Measurements from ENCODE around the gene FBXO21.

The FBXO21 gene

GRCh38 chr12:117134059-117134458 lies 56.2 kb downstream of the FBXO21 start (continued):
- TF ChIP-seq TSHZ2 (CRISPR knock-in tag; IDR thresholded peaks at IDR 0.05) (no peak), ARNTL (CRISPR knock-in tag; IDR thresholded peaks at IDR 0.05; ENCODE audit: borderline replicate concordance, low read depth) (no peak), ZNF565 (CRISPR knock-in tag; conservative IDR thresholded peaks at IDR 0.05; ENCODE audit: low read depth) (no peak)

GRCh38 chr12:117130801-117131200 lies 59.5 kb downstream of the FBXO21 start:
- TF ChIP-seq TOX (CRISPR knock-in tag; IDR thresholded peaks at IDR 0.05; ENCODE audit: borderline replicate concordance) (no peak), ZNF565 (CRISPR knock-in tag; conservative IDR thresholded peaks at IDR 0.05; ENCODE audit: low read depth) (no peak), RARB (CRISPR knock-in tag; IDR thresholded peaks at IDR 0.05) (no peak), ZC3H10 (CRISPR knock-in tag; IDR thresholded peaks at IDR 0.05) (no peak), TCF4 (CRISPR knock-in tag; IDR thresholded peaks at IDR 0.05; ENCODE audit: borderline replicate concordance) (no peak), CSDC2 (CRISPR knock-in tag; IDR thresholded peaks at IDR 0.05) (no peak), ZFP30 (CRISPR knock-in tag; IDR thresholded peaks at IDR 0.05) (no peak), ISL1 (CRISPR knock-in tag; IDR thresholded peaks at IDR 0.05) (no peak), PPARA (CRISPR knock-in tag; IDR thresholded peaks at IDR 0.05; ENCODE audit: borderline replicate concordance) (no peak), ESRRG (CRISPR knock-in tag; IDR thresholded peaks at IDR 0.05) (no peak), GLIS3 (CRISPR knock-in tag; IDR thresholded peaks at IDR 0.05) (no peak), BACH2 (CRISPR knock-in tag; IDR thresholded peaks at IDR 0.05; ENCODE audit: borderline replicate concordance) (no peak), ZNF70 (CRISPR knock-in tag; IDR thresholded peaks at IDR 0.05) (no peak), SNAI2 (CRISPR knock-in tag; IDR thresholded peaks at IDR 0.05) (no peak), ZNF8 (CRISPR knock-in tag; IDR thresholded peaks at IDR 0.05) (no peak), PATZ1 (CRISPR knock-in tag; IDR thresholded peaks at IDR 0.05; ENCODE audit: borderline replicate concordance) (no peak), ARNTL (CRISPR knock-in tag; IDR thresholded peaks at IDR 0.05; ENCODE audit: borderline replicate concordance, low read depth) (no peak)
- no peak for ATAC-seq

- ATAC-seq = no peak
- TF ChIP-seq ZFP3 (CRISPR knock-in tag; IDR thresholded peaks at IDR 0.05) (no peak), CSRNP3 (CRISPR knock-in tag; IDR thresholded peaks at IDR 0.05) (no peak)
Measured at GRCh38 chr12:117129391-117129790, 60.9 kb downstream of the FBXO21 start.

GRCh38 chr12:117127933-117128823 lies 62.1 kb downstream of the FBXO21 start:
- TF ChIP-seq OSR1 (CRISPR knock-in tag; IDR thresholded peaks at IDR 0.05) = no peak
- no peak for TF ChIP-seq CREB5 (CRISPR knock-in tag; IDR thresholded peaks at IDR 0.05; ENCODE audit: low read depth)

More at GRCh38 chr12:117127933-117128823, 62.1 kb downstream of the FBXO21 start:
- no peak for ATAC-seq

Measured in SK-N-SH treated with all-trans-retinoic acid at 6 μM for 48 hours (cell line).